ENCODE data around the gene SLC30A10. TPM values are rescaled to one million over a fixed set of nuclear protein-coding genes. Genes with fewer than 3 reads are reported as not detected.

The SLC30A10 gene
- total RNA-seq (2012; rRNA removed): not detected in 2 replicates

GRCh38 chr1:219927956-219928790, at the start of gene SLC30A10:
SLC30A10 (minus strand) TSS chr1:219928557; CDS start chr1:219928440, 117 bp downstream.
- Histone ChIP-seq H3K4me3 (ENCODE audit: low read length) (peak within 1 kb of the TSS; percentile 69), H3K9me3 (replicated peaks; ENCODE audit: low read length) (no peaks in the 10 kb centered on the region), H3K27me3 (ENCODE audit: control insufficient read depth, insufficient read depth, low read length) (peaks cover 41% of the 10 kb centered on the region), H3K4me1 (ENCODE audit: control insufficient read depth, insufficient read depth, low read length) (peaks cover 12% of the 10 kb centered on the region), H3K36me3 (ENCODE audit: insufficient read depth, low read length) (no peaks in the 10 kb centered on the region), H3K4me2 (ENCODE audit: low read length) (peak within 1 kb of the TSS; percentile 97), H3K9ac (ENCODE audit: low read depth, low read length) (peak within 1 kb of the TSS; percentile 26)

GRCh38 chr1:219973213-219973612, 44.9 kb upstream of the SLC30A10 start:
- Histone ChIP-seq H3K27me3 (ENCODE audit: control insufficient read depth, insufficient read depth, low read length) (no peaks in the 10 kb centered on the region), H3K9ac (ENCODE audit: low read depth, low read length) (no peak overlapping the region), H3K36me3 (ENCODE audit: insufficient read depth, low read length) (peaks cover 54% of the 10 kb centered on the region), H3K9me3 (replicated peaks; ENCODE audit: low read length) (no peaks in the 10 kb centered on the region), H3K4me2 (ENCODE audit: low read length) (no peak overlapping the region), H3K4me3 (ENCODE audit: low read length) (no peak overlapping the region), H3K4me1 (ENCODE audit: control insufficient read depth, insufficient read depth, low read length) (no peaks in the 10 kb centered on the region)

- Histone ChIP-seq H3K9ac (ENCODE audit: low read depth, low read length) (no peak overlapping the region), H3K4me2 (ENCODE audit: low read length) (no peak overlapping the region), H3K9me3 (replicated peaks; ENCODE audit: low read length) (no peaks in the 10 kb centered on the region), H3K36me3 (ENCODE audit: insufficient read depth, low read length) (peaks cover 27% of the 10 kb centered on the region), H3K4me1 (ENCODE audit: control insufficient read depth, insufficient read depth, low read length) (no peaks in the 10 kb centered on the region), H3K27me3 (ENCODE audit: control insufficient read depth, insufficient read depth, low read length) (no peaks in the 10 kb centered on the region), H3K4me3 (ENCODE audit: low read length) (no peak overlapping the region)
Observed at GRCh38 chr1:219967361-219967760, 39.0 kb upstream of the SLC30A10 start.

- Histone ChIP-seq H3K4me1 (ENCODE audit: control insufficient read depth, insufficient read depth, low read length) (no peaks in the 10 kb centered on the region), H3K27me3 (ENCODE audit: control insufficient read depth, insufficient read depth, low read length) (no peaks in the 10 kb centered on the region), H3K36me3 (ENCODE audit: insufficient read depth, low read length) (peaks cover 21% of the 10 kb centered on the region), H3K4me2 (ENCODE audit: low read length) (no peak overlapping the region), H3K9ac (ENCODE audit: low read depth, low read length) (no peak overlapping the region), H3K9me3 (replicated peaks; ENCODE audit: low read length) (no peaks in the 10 kb centered on the region), H3K4me3 (ENCODE audit: low read length) (no peak overlapping the region)
Observed at GRCh38 chr1:219966071-219966349, 37.7 kb upstream of the SLC30A10 start.

DNA sequence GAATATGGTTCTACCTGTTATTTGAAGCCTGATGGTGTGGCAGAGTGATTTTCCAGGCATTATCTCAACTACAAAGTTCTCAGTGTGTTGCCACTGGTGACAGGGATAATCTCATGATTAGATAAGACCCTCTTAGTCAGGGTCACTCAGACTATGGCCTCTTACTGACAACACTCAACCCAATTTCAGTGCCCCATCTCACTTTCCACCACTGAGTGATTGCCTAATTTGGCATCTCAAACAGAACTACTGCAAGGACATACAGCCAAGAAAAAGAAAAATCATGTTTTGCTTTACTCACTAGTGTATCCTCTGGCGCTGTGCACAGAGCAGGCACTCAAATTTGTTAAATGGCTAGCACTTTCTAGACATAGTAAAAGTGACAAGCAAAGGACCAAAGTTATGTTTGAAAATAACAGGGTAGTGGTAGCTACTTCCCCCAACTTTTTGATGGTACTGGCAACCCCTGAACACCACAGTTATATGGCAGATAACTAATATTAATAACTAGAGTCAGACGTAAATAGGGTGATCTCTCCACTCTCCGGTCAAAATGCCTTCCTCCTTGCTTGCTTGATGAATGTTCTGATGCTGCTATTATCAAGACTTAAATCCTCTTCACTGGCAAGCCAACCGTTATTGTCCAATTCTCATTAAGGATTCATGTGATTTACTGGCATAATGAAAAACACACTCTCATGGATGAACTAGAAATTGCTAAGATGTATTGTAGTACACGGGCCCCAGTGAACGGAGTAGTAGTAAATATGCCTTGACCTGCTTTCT, 37.1 kb upstream of the SLC30A10 start:
- Histone ChIP-seq H3K4me3 (ENCODE audit: low read length) (no peak overlapping the region), H3K9me3 (replicated peaks; ENCODE audit: low read length) (no peaks in the 10 kb centered on the region), H3K4me2 (ENCODE audit: low read length) (no peak overlapping the region), H3K27me3 (ENCODE audit: control insufficient read depth, insufficient read depth, low read length) (no peaks in the 10 kb centered on the region), H3K36me3 (ENCODE audit: insufficient read depth, low read length) (peaks cover 20% of the 10 kb centered on the region), H3K9ac (ENCODE audit: low read depth, low read length) (no peak overlapping the region), H3K4me1 (ENCODE audit: control insufficient read depth, insufficient read depth, low read length) (no peaks in the 10 kb centered on the region)

GRCh38 chr1:219963432-219963831, 35.1 kb upstream of the SLC30A10 start:
- Histone ChIP-seq H3K4me3 (ENCODE audit: low read length) (no peak overlapping the region), H3K4me1 (ENCODE audit: control insufficient read depth, insufficient read depth, low read length) (no peaks in the 10 kb centered on the region), H3K36me3 (ENCODE audit: insufficient read depth, low read length) (peaks cover 8% of the 10 kb centered on the region), H3K27me3 (ENCODE audit: control insufficient read depth, insufficient read depth, low read length) (no peaks in the 10 kb centered on the region), H3K9me3 (replicated peaks; ENCODE audit: low read length) (no peaks in the 10 kb centered on the region), H3K9ac (ENCODE audit: low read depth, low read length) (no peak overlapping the region), H3K4me2 (ENCODE audit: low read length) (no peak overlapping the region)

GRCh38 chr1:219961684-219962083, 33.3 kb upstream of the SLC30A10 start:
- H3K4me2 ChIP-seq (ENCODE audit: low read length): no peak overlapping the region
- no peaks in the 10 kb centered on the region for H3K4me1 ChIP-seq (ENCODE audit: control insufficient read depth, insufficient read depth, low read length)
- no peak overlapping the region for H3K9ac ChIP-seq (ENCODE audit: low read depth, low read length)
- H3K36me3 ChIP-seq (ENCODE audit: insufficient read depth, low read length): no peaks in the 10 kb centered on the region
- no peaks in the 10 kb centered on the region for H3K9me3 ChIP-seq (replicated peaks; ENCODE audit: low read length)
- H3K4me3 ChIP-seq (ENCODE audit: low read length): no peak overlapping the region
- H3K27me3 ChIP-seq (ENCODE audit: control insufficient read depth, insufficient read depth, low read length): no peaks in the 10 kb centered on the region

DNA sequence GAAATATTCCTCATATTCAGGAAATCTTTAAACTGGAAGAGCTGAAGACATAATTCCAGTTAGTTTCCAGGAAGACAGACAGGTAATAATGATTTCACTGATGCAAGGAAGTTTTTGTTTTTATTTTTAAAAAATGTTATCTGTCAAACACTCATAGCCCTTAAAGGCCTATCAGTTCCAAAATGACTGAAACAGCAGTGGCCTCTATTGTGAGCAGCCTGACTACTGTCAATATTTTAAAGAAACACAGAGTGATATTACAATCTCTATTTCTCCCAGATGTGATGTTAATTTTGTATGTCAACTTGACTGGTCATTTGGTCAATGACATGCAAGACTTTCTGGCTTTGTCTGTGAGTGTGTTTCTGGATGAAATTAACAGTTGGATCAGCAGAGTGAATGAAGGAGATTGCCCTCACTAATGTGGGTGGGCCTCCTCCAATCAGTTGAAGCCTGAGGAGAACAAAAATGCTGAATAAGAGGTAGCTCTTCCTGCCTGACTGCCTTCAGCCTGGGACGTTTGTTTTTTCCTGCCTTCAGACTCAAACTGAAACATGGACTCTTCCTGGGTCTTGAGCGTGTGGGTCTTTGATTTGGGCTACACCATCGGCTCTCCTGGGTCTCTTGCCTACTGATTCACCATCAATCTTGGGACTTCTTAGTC, 31.3 kb upstream of the SLC30A10 start:
- no peaks in the 10 kb centered on the region for H3K27me3 ChIP-seq (ENCODE audit: control insufficient read depth, insufficient read depth, low read length)
- H3K9me3 ChIP-seq (replicated peaks; ENCODE audit: low read length): no peaks in the 10 kb centered on the region
- H3K4me2 ChIP-seq (ENCODE audit: low read length): no peak overlapping the region
- H3K36me3 ChIP-seq (ENCODE audit: insufficient read depth, low read length): no peaks in the 10 kb centered on the region
- no peak overlapping the region for H3K9ac ChIP-seq (ENCODE audit: low read depth, low read length)
- H3K4me1 ChIP-seq (ENCODE audit: control insufficient read depth, insufficient read depth, low read length): no peaks in the 10 kb centered on the region
- no peak overlapping the region for H3K4me3 ChIP-seq (ENCODE audit: low read length)

DNA sequence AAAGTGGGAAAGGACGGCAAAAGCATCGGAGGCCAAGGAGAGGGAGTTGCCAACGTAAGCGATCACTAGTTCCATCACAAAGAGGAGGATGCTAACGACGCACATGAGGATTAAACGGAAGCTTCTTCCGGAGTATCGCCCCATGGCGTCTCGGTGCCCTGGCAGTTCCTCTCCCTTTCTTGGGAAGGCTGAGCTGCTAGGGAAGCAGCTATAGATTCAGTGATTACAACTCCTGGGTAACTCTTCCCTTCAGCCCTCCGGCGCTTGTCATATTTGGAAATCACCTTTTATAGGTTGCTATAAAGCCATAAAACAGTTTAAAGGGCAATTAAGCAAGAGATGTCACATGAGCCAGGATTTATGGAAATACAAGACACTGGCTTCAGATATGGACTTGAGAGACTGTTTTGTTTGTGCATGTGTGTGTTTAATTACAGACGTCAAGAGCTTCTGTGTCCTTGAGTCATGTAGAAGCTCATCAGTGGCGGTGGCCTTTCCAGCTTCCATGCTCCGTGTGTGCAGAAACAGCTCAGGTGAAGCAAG, 30.6 kb upstream of the SLC30A10 start:
- Histone ChIP-seq H3K9ac (ENCODE audit: low read depth, low read length) (no peak overlapping the region), H3K9me3 (replicated peaks; ENCODE audit: low read length) (no peaks in the 10 kb centered on the region), H3K27me3 (ENCODE audit: control insufficient read depth, insufficient read depth, low read length) (no peaks in the 10 kb centered on the region), H3K4me3 (ENCODE audit: low read length) (no peak overlapping the region), H3K4me2 (ENCODE audit: low read length) (no peak overlapping the region), H3K36me3 (ENCODE audit: insufficient read depth, low read length) (no peaks in the 10 kb centered on the region), H3K4me1 (ENCODE audit: control insufficient read depth, insufficient read depth, low read length) (no peaks in the 10 kb centered on the region)

DNA sequence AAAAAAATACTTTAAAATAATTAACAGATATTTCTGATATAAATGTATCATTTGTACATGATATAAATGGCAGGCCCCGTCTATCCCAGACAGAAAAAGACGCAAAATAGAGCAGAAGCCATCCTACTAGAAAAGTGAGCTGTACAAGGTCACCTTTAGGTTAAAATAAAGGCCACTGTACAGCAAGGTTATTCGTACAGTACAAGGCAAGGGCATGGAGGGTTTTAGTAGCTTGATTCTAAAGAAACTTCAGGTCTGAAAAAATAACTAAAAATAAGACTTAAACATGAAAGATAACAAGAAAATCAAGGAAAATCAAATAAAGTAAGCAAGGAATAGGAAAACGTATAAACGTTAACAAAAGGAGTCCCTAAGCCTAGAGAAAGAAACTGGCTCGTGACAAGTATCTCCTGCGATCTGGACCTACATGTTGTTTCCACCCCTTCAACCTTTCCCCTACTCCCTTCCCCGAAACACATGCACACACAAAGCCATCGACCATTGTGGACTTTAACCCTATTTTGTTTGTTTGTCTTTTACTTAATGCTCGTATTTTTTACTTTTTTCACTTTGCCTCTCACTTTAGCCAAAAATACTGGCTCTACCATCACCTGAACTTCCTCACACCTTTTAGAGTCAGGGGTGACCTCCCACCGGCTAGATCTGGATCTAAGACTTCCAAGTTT, 26.5 kb upstream of the SLC30A10 start:
- Histone ChIP-seq H3K9me3 (replicated peaks; ENCODE audit: low read length) (no peaks in the 10 kb centered on the region), H3K9ac (ENCODE audit: low read depth, low read length) (no peak overlapping the region), H3K27me3 (ENCODE audit: control insufficient read depth, insufficient read depth, low read length) (no peaks in the 10 kb centered on the region), H3K4me1 (ENCODE audit: control insufficient read depth, insufficient read depth, low read length) (no peaks in the 10 kb centered on the region), H3K4me3 (ENCODE audit: low read length) (no peak overlapping the region), H3K4me2 (ENCODE audit: low read length) (no peak overlapping the region), H3K36me3 (ENCODE audit: insufficient read depth, low read length) (no peaks in the 10 kb centered on the region)

DNA sequence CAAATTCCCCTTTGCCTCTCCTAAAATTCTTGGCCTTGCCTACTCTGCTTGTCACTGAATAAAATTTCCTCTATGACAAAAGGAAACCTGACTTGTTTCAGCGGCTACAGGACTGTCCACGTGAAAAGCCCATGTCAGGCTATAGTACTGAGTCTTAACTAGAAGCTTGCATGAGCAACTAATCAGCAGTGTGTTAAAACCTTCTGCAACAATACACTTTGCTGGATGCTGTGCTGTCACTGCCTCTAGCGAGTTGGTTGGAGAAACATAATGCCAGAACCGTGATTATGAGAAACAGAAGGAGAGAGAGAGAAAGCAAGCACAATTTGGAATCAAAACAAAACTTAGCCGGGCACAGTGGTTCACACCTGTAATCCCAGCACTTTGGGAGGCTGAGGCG, 25.7 kb upstream of the SLC30A10 start:
- H3K9me3 ChIP-seq (replicated peaks; ENCODE audit: low read length): no peaks in the 10 kb centered on the region
- H3K36me3 ChIP-seq (ENCODE audit: insufficient read depth, low read length): no peaks in the 10 kb centered on the region
- H3K4me2 ChIP-seq (ENCODE audit: low read length): no peak overlapping the region
- H3K27me3 ChIP-seq (ENCODE audit: control insufficient read depth, insufficient read depth, low read length): no peaks in the 10 kb centered on the region
- H3K9ac ChIP-seq (ENCODE audit: low read depth, low read length): no peak overlapping the region
- H3K4me3 ChIP-seq (ENCODE audit: low read length): no peak overlapping the region
- no peaks in the 10 kb centered on the region for H3K4me1 ChIP-seq (ENCODE audit: control insufficient read depth, insufficient read depth, low read length)
